K562 (cell line): ENCODE measurements around the gene SAE1. TPM values are rescaled to one million over a fixed set of nuclear protein-coding genes. Genes with fewer than 3 reads are reported as not detected.

ENCODE experiments used
- BMI1 ChIP-seq: fragments of 150-350 bp; IDR thresholded peaks from 2 replicates; pipeline ENCODE4 v1.6.1; 2014; ENCODE audit warnings: low read length
- BRD4 ChIP-seq: fragments of 200-600 bp; sonication (generic); IDR thresholded peaks from 2 replicates; pipeline ENCODE4 v1.6.1; 2017; ENCODE audit warnings: inconsistent platforms
- CREB1 ChIP-seq, 2 experiments: sonication (generic) in 1 of 2; formaldehyde crosslinking in 1 of 2; IDR thresholded peaks; 2 replicates each; pipeline versions ENCODE4 v1.6.1 to v1.8.0; 2012 to 2022; ENCODE audit warnings: inconsistent platforms in 1 of 2, mild to moderate bottlenecking in 1 of 2, missing genetic modification reagents in 1 of 2, moderate library complexity in 1 of 2
- EP300 ChIP-seq: IDR thresholded peaks from 2 replicates; pipeline ENCODE4 v1.6.1; 2012; ENCODE audit warnings: low read length, improper control_type of control experiment
- NBN ChIP-seq: fragments of 450-650 bp; IDR thresholded peaks from 2 replicates; pipeline ENCODE4 v1.6.1; 2016; ENCODE audit warnings: low read depth, mild to moderate bottlenecking
- RBM34 ChIP-seq: fragments of 200-400 bp; formaldehyde crosslinking; IDR thresholded peaks from 2 replicates; pipeline ENCODE4 v1.6.1; 2018; ENCODE audit warnings: low read length, borderline replicate concordance; ENCODE audit not compliant: insufficient read depth
- SIRT6 ChIP-seq: IDR thresholded peaks from one replicate; pipeline ENCODE4 v1.6.1; 2012; ENCODE audit warnings: low read depth, mild to moderate bottlenecking, control low read depth, inconsistent platforms, low read length, moderate library complexity
- SMC3 ChIP-seq: conservative IDR thresholded peaks from 2 replicates; pipeline ENCODE4 v1.6.1; 2011; ENCODE audit warnings: low read depth, low read length, improper control_type of control experiment; ENCODE audit not compliant: insufficient read depth
- STAG1 ChIP-seq: sonication (generic); formaldehyde crosslinking; IDR thresholded peaks from 2 replicates; pipeline ENCODE4 v1.5.0; 2020; ENCODE audit warnings: missing genetic modification reagents, borderline replicate concordance
- TAF1 ChIP-seq: IDR thresholded peaks from 2 replicates; pipeline ENCODE4 v1.6.1; 2011; ENCODE audit warnings: mild to moderate bottlenecking, low read length, moderate library complexity; ENCODE audit not compliant: insufficient read depth, control insufficient read depth, severe bottlenecking; ENCODE audit errors: extremely low read depth
- TARDBP ChIP-seq: fragments of 450-650 bp; IDR thresholded peaks from 2 replicates; pipeline ENCODE4 v1.6.1; 2016
- ZBTB17 ChIP-seq: fragments of 450-650 bp; formaldehyde crosslinking; IDR thresholded peaks from 2 replicates; pipeline ENCODE4 v1.4.0; 2020; ENCODE audit warnings: mild to moderate bottlenecking
- ZBTB7A ChIP-seq: IDR thresholded peaks from 2 replicates; pipeline ENCODE4 v1.6.1; 2011; ENCODE audit warnings: low read depth, mild to moderate bottlenecking, low read length, moderate library complexity, borderline replicate concordance; ENCODE audit not compliant: control insufficient read depth
- ZFX ChIP-seq: sonication (generic); formaldehyde crosslinking; IDR thresholded peaks from 2 replicates; pipeline ENCODE4 v1.8.0; 2022; ENCODE audit warnings: mild to moderate bottlenecking, missing genetic modification reagents, moderate library complexity
- ZNF232 ChIP-seq: sonication (generic); formaldehyde crosslinking; IDR thresholded peaks from 2 replicates; pipeline ENCODE4 v1.8.0; 2022; ENCODE audit warnings: mild to moderate bottlenecking, missing genetic modification reagents
- ZNF445 ChIP-seq: fragments of 250-450 bp; sonication (Bioruptor Pico); IDR thresholded peaks from 2 replicates; pipeline ENCODE4 v1.4.0; 2020; ENCODE audit warnings: low read depth, mild to moderate bottlenecking, moderate library complexity
- ZZZ3 ChIP-seq: fragments of 450-650 bp; IDR thresholded peaks from 2 replicates; pipeline ENCODE4 v1.6.1; 2016; ENCODE audit warnings: antibody characterized with exemption, mild to moderate bottlenecking, moderate library complexity
- polyA plus RNA-seq, 8 experiments: library from polyadenylated mRNA; depleted of rRNA in 4 of 8; stranded (reverse) in 5 of 8; unstranded in 3 of 8; fragments of >200 nt; fragmentation: Nextera tagmentation in 2 of 8; fragmentation: Illumina TruSeq in 1 of 8; extraction: Ambion mirVana in 2 of 8; extraction: Trizol in 1 of 8; gene quantifications; 2 replicates each; pipeline versions ENCODE4 v1.2.1 to v1.2.3, GENCODE V29; 2011 to 2014; ENCODE audit warnings: inconsistent platforms in 1 of 8, missing spikeins in 1 of 8
- total RNA-seq, 7 experiments: library from RNA; depleted of rRNA in 6 of 7; stranded (reverse); fragments of >200 nt in 6 of 7; fragmentation: Illumina TruSeq in 2 of 7; extraction: Trizol in 2 of 7; gene quantifications; 2 replicates each; pipeline versions ENCODE4 v1.2.1 to v1.2.3, GENCODE V29; 2011 to 2021; ENCODE audit warnings: low replicate concordance in 1 of 7
- TF ChIP-seq, protein P1 (sequence below): sonication (generic); formaldehyde crosslinking; IDR thresholded peaks from 2 replicates; pipeline ENCODE4 v1.8.0; 2022; ENCODE audit warnings: missing genetic modification reagents, mild to moderate bottlenecking, borderline replicate concordance
- TF ChIP-seq, protein P2 (sequence below): fragments of 250-450 bp; sonication (Bioruptor Pico); IDR thresholded peaks from 2 replicates; pipeline ENCODE4 v1.5.0; 2021; ENCODE audit warnings: mild to moderate bottlenecking, borderline replicate concordance
- TF ChIP-seq, protein P3 (sequence below): fragments of 250-450 bp; sonication (Bioruptor Pico); IDR thresholded peaks from 2 replicates; pipeline ENCODE4 v1.4.0; 2020; ENCODE audit warnings: mild to moderate bottlenecking, moderate library complexity

Gene SAE1
- total and polyA plus RNA-seq, 9 of the 15 experiments (the other 6 are each of a cell fraction or from before 2014, with no cell fraction given): 82.8 to 299 (median 217) TPM

DNA sequence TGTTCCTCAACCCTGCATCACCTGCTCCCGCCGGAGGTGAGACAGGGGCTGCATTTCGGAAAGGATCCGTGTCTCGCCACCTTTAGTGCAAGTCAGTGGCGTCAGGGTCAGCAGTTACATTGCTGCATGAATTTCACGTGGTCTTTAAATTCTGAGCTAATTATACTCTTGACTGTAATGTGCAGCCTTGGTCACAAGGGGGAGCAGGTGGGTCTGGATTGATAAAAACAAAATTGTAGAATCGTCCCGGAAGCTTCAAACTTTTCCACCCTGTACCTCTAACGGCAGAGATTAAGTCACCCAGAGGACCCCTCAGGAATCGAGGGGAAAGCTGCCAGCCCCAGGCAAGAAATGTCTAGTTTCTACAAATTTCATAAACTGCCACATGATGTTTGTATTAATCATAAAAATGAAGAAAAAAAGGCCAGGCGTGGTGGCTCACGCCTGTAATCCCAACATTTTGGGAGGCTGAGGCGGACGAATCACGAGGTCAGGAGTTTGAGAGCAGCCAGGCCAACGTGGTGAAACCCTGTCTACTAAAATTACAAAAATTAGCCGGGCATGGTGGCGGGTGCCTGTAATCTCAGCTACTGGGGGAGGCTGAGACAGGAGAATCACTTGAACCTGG lies 80.2 kb downstream of the SAE1 start (continued):
- TF ChIP-seq, protein P1, sequence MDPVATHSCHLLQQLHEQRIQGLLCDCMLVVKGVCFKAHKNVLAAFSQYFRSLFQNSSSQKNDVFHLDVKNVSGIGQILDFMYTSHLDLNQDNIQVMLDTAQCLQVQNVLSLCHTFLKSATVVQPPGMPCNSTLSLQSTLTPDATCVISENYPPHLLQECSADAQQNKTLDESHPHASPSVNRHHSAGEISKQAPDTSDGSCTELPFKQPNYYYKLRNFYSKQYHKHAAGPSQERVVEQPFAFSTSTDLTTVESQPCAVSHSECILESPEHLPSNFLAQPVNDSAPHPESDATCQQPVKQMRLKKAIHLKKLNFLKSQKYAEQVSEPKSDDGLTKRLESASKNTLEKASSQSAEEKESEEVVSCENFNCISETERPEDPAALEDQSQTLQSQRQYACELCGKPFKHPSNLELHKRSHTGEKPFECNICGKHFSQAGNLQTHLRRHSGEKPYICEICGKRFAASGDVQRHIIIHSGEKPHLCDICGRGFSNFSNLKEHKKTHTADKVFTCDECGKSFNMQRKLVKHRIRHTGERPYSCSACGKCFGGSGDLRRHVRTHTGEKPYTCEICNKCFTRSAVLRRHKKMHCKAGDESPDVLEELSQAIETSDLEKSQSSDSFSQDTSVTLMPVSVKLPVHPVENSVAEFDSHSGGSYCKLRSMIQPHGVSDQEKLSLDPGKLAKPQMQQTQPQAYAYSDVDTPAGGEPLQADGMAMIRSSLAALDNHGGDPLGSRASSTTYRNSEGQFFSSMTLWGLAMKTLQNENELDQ (CRISPR knock-in tag): no peak
- TF ChIP-seq ZNF232 (no peak), EP300 (peak; percentile 65), ZBTB7A (peak; percentile 35; the same call in 1 of the 2 replicates), ZZZ3 (no peak), RBM34 (no peak), ZFX (CRISPR knock-in tag) (no peak), NBN (0 out of 2 replicates have a peak, but pooled peaks have one; percentile 35), ZNF445 (CRISPR knock-in tag) (no peak), BRD4 (peak; percentile 80; the same call in 1 of the 2 replicates), TAF1 (no peak), TARDBP (peak; percentile 80), SMC3 (peak; percentile 83), ZBTB17 (CRISPR knock-in tag) (peak; percentile 78; the same call in 1 of the 2 replicates), SIRT6 (no peak), STAG1 (no peak), BMI1 (no peak), CREB1 (IDR thresholded peaks at IDR 0.05) (no peak), CREB1 (CRISPR knock-in tag; IDR thresholded peaks at IDR 0.05) (no peak)
- TF ChIP-seq, protein P2, sequence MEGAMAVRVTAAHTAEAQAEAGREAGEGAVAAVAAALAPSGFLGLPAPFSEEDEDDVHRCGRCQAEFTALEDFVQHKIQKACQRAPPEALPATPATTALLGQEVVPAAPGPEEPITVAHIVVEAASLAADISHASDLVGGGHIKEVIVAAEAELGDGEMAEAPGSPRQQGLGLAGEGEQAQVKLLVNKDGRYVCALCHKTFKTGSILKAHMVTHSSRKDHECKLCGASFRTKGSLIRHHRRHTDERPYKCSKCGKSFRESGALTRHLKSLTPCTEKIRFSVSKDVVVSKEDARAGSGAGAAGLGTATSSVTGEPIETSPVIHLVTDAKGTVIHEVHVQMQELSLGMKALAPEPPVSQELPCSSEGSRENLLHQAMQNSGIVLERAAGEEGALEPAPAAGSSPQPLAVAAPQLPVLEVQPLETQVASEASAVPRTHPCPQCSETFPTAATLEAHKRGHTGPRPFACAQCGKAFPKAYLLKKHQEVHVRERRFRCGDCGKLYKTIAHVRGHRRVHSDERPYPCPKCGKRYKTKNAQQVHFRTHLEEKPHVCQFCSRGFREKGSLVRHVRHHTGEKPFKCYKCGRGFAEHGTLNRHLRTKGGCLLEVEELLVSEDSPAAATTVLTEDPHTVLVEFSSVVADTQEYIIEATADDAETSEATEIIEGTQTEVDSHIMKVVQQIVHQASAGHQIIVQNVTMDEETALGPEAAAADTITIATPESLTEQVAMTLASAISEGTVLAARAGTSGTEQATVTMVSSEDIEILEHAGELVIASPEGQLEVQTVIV (CRISPR knock-in tag): no peak
- TF ChIP-seq, protein P3, sequence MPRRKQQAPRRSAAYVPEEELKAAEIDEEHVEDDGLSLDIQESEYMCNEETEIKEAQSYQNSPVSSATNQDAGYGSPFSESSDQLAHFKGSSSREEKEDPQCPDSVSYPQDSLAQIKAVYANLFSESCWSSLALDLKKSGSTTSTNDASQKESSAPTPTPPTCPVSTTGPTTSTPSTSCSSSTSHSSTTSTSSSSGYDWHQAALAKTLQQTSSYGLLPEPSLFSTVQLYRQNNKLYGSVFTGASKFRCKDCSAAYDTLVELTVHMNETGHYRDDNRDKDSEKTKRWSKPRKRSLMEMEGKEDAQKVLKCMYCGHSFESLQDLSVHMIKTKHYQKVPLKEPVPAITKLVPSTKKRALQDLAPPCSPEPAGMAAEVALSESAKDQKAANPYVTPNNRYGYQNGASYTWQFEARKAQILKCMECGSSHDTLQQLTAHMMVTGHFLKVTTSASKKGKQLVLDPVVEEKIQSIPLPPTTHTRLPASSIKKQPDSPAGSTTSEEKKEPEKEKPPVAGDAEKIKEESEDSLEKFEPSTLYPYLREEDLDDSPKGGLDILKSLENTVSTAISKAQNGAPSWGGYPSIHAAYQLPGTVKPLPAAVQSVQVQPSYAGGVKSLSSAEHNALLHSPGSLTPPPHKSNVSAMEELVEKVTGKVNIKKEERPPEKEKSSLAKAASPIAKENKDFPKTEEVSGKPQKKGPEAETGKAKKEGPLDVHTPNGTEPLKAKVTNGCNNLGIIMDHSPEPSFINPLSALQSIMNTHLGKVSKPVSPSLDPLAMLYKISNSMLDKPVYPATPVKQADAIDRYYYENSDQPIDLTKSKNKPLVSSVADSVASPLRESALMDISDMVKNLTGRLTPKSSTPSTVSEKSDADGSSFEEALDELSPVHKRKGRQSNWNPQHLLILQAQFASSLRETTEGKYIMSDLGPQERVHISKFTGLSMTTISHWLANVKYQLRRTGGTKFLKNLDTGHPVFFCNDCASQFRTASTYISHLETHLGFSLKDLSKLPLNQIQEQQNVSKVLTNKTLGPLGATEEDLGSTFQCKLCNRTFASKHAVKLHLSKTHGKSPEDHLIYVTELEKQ (CRISPR knock-in tag): no peak
